Panc1 (cell line): ENCODE results near the gene PATJ.

Source experiments
- POLR2AphosphoS5 ChIP-seq: IDR thresholded peaks from 2 replicates; pipeline ENCODE4 v1.6.1; 2012; ENCODE audit warnings: mild to moderate bottlenecking, low read depth, low read length, moderate library complexity
- SIN3A ChIP-seq: IDR thresholded peaks from 2 replicates; pipeline ENCODE4 v1.6.1; 2012; ENCODE audit warnings: low read depth, mild to moderate bottlenecking, low read length, moderate library complexity, borderline replicate concordance; ENCODE audit not compliant: insufficient read depth
- TCF7L2 ChIP-seq: IDR thresholded peaks from 2 replicates; pipeline ENCODE4 v1.6.1; 2011; ENCODE audit warnings: mild to moderate bottlenecking, low read depth, low read length, inconsistent platforms
- TF ChIP-seq, protein P1 (sequence below): fragments of 450-650 bp; IDR thresholded peaks from 2 replicates; pipeline ENCODE4 v1.5.1; 2017; ENCODE audit warnings: mild to moderate bottlenecking
- TF ChIP-seq, protein P2 (sequence below), 2 experiments: IDR thresholded peaks; 2 replicates each; pipeline ENCODE4 v1.6.1; 2011 to 2012; ENCODE audit warnings: low read depth in 2 of 2, control low read depth in 1 of 2, low read length in 1 of 2, mild to moderate bottlenecking in 1 of 2, moderate library complexity in 1 of 2; ENCODE audit not compliant: insufficient read depth in 1 of 2

DNA sequence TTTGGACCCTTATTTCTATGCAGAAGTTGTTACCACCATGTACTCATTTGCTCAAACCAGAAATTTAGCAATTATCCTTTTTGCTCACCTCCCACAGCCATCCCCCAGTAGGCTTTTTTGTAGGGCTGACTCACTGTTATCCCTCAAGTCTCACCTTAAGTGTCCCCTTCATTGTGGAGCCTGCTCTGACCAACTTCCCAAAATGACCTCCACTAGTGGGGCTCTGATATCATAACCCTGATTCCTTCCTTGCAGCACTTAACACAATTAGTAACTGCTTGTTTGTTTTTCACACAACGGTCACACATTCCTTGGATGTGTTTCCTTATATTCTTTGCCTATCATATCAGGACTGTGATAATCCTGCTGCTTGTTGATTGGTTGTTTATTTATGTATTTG is 76.7 kb downstream of the PATJ start:
- TF ChIP-seq, protein P1, sequence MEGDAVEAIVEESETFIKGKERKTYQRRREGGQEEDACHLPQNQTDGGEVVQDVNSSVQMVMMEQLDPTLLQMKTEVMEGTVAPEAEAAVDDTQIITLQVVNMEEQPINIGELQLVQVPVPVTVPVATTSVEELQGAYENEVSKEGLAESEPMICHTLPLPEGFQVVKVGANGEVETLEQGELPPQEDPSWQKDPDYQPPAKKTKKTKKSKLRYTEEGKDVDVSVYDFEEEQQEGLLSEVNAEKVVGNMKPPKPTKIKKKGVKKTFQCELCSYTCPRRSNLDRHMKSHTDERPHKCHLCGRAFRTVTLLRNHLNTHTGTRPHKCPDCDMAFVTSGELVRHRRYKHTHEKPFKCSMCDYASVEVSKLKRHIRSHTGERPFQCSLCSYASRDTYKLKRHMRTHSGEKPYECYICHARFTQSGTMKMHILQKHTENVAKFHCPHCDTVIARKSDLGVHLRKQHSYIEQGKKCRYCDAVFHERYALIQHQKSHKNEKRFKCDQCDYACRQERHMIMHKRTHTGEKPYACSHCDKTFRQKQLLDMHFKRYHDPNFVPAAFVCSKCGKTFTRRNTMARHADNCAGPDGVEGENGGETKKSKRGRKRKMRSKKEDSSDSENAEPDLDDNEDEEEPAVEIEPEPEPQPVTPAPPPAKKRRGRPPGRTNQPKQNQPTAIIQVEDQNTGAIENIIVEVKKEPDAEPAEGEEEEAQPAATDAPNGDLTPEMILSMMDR = no peak
- TF ChIP-seq POLR2AphosphoS5 (no peak), SIN3A (no peak), TCF7L2 (no peak)
- TF ChIP-seq, protein P2, sequence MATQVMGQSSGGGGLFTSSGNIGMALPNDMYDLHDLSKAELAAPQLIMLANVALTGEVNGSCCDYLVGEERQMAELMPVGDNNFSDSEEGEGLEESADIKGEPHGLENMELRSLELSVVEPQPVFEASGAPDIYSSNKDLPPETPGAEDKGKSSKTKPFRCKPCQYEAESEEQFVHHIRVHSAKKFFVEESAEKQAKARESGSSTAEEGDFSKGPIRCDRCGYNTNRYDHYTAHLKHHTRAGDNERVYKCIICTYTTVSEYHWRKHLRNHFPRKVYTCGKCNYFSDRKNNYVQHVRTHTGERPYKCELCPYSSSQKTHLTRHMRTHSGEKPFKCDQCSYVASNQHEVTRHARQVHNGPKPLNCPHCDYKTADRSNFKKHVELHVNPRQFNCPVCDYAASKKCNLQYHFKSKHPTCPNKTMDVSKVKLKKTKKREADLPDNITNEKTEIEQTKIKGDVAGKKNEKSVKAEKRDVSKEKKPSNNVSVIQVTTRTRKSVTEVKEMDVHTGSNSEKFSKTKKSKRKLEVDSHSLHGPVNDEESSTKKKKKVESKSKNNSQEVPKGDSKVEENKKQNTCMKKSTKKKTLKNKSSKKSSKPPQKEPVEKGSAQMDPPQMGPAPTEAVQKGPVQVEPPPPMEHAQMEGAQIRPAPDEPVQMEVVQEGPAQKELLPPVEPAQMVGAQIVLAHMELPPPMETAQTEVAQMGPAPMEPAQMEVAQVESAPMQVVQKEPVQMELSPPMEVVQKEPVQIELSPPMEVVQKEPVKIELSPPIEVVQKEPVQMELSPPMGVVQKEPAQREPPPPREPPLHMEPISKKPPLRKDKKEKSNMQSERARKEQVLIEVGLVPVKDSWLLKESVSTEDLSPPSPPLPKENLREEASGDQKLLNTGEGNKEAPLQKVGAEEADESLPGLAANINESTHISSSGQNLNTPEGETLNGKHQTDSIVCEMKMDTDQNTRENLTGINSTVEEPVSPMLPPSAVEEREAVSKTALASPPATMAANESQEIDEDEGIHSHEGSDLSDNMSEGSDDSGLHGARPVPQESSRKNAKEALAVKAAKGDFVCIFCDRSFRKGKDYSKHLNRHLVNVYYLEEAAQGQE (IDR thresholded peaks at IDR 0.05; ENCODE audit: insufficient read depth in 1 of 2, low read depth in 2 of 2, low read length in 1 of 2) = no peak
